IPS DF 4.7 (cell line): Measurements from ENCODE around the gene NFU1.
"Not testable (repeated sequence)": the region's sequence is repeated elsewhere in the genome, so short reads cannot be mapped to it uniquely, and the experiment has no call there.

Experiments used
- DNase-seq: peaks from one replicate; pipeline ENCODE4 v3.0.0-alpha.2; 2013; ENCODE audit warnings: low spot score; ENCODE audit errors: extremely low read depth

NFU1 gene

GRCh38 chr2:69387770-69388481 lies 49.3 kb downstream of the NFU1 start:
- no peak for DNase-seq

GRCh38 chr2:69386789-69387734 lies 50.2 kb downstream of the NFU1 start, which contains the start of gene GFPT1:
GFPT1 (minus strand) TSS chr2:69387227; CDS start chr2:69387071, 156 bp downstream.
- no peak for DNase-seq

DNA sequence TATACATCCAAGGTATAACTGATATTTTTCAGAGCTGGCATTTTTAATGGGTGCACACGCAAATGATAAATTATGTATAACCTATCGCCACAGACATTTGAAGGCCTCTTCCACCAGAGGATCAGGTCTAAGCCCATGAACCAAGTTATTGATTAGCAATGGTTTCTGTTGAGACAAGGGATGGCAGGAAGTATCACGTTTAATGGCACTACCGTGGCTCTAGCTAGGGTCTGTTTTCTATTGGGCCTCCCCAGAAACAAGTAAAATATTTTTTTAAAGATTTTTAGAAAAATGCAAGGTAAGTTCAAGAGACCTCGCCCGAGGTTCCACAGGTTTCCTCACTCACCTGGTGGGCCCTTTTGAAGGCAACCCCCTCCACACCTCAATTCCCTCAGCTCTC lies 50.9 kb downstream of the NFU1 start:
- no peak for DNase-seq

DNA sequence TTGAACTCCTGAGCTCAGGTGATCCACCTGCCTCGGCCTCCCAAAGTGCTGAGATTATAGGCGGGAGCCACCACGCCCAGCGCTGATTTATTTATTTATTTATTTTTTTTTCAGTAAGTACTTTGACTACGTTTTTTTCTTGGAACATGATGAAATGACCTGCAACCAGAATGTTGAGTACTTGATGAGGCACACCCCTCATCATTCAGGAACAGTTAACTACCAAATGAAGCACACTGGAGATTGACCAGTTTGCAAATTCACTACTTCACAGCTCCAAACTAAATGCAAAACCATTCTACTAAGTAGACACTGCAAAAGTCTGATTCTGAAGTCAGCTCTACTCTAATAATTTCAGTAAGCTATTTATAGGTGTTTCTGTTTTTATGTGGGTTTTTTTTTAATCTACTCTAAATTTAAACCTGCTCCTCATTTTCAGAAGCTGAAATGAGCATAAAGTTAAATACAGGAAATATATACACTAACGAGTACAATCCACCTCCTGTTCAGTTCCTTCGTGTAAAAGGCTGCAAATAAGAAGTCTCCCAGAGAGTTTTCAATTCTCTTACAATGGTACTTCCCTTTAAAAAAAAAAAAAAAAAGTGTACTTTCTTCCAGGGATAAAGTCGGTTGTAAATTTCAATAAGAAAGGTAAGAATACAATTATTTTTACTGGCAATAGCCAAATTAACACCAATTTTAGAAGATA lies 51.6 kb downstream of the NFU1 start:
- DNase-seq: no peak

GRCh38 chr2:69384618-69385081 lies 52.6 kb downstream of the NFU1 start:
- DNase-seq: no peak

- DNase-seq: no peak
Measured at GRCh38 chr2:69383176-69383812, 53.9 kb downstream of the NFU1 start.

GRCh38 chr2:69382547-69382946 lies 54.7 kb downstream of the NFU1 start:
- DNase-seq: no peak

DNA sequence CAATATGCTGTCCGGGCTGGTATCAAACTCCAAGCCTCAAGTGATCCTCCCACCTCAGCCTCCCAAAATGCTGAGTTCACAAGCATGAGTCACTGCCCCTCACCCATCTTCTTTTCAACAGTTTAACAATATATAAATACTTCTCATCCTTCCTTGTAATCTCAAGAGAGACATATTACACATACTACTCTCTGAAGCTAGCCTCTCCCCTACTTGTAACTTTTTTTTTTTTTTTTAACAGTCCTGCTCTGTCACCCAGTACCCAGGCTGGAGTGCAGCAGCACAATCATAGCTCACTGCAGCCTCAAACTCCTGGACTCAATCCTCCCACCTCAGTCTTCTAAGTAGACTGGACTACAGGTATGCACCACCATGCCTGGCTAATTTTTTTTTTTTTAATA lies 55.9 kb downstream of the NFU1 start:
- no peak for DNase-seq

DNA sequence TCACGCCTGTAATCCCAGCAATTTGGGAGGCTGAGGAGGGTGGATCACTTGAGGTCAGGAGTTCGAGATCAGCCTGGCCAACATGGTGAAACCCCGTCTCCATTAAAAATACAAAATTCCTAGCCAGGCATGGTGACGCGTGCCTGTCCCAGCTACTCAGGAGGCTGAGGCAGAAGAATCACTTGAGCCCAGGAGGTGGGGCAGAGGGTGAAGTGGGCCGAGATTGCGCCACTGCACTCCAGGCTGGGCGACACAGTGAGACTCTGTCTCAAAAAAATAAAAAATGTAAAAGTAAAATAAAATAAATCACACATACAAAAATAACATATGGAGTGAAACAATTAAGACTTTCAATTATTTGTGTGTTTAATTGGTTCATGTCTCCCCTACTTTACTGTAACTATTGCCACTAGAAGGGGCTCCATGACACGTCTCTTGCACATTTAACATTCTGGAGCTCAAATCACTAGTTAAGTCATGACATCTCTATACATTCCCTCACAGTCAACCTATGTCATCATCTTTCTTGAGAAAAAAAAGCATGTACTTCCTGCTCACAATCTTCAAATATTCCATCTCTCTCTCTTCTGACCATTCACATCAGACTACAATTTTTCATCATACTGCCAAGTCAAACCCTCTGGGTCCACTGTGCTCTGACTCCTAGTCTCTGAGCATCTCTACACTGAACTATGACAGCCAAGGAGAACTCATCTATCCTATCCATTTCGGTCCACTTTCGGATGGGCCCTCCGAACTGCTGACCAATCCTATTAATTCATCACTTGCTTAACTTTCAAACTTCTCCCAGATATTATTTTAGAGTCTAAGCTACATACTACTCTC lies 56.9 kb downstream of the NFU1 start:
- no peak for DNase-seq

DNA sequence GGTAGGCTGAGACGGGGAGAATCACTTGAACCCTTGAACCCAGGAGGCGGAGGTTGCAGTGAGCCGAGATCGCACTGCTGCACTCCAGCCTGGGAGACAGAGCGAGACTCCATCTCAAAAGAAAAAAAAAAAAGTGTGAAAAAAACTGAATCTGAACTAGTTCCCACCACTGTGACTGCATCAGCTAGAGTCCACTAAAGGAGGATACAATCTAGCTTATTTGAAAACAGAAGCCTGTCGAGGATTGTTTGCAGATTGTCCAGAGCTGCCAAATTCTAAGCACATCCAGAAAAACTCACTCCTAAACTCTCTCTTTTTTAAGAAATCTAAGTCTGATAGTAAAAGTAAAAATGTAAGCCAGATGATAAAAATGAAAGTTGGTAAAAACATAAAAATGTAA lies 60.8 kb downstream of the NFU1 start:
- DNase-seq: no peak

- no peak for DNase-seq
Measured at GRCh38 chr2:69375494-69376353, 61.5 kb downstream of the NFU1 start.

- no peak for DNase-seq
Measured at GRCh38 chr2:69372767-69373166, 64.5 kb downstream of the NFU1 start.

DNA sequence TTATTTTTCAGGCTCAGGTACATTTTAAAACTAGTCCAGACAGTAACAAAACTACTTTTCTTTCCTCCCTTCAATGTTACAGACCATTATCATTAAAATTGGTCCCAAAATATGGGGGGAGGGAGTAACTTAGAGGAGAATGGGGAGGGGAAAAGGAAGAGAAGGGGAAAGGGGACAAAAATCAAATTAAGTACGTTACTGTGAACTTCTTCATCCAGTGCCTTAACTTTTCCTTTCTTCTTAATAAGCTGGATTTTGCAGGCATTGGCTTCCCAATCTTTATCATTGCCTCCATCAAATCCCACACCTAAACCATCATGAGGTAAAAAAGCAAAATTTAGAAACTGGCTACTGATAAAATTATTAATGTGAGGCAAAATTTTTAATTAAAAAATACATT lies 67.4 kb downstream of the NFU1 start:
- DNase-seq: no peak

GRCh38 chr2:69368588-69368987 lies 68.6 kb downstream of the NFU1 start:
- DNase-seq: no peak

DNA sequence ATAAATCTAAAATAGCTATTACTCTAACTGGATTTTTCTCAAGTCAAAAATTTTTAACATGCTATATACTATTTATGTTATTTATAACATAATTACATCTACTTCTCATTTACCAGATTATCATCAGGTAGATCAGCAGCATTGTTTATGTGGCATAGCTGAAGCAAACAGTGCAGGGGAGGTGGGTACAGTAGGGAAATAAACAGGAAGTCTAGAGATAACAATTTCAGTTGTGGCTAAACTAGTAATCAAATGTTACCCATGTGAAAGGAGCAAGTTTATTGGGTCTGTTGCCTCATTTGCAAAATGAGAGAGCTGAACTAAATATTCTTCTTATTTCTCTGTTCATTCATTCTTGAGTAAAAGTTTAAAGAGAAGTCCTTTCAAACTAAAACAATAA lies 77.9 kb downstream of the NFU1 start:
- no peak for DNase-seq

- DNase-seq: no peak
Measured at GRCh38 chr2:69358914-69359313, 78.3 kb downstream of the NFU1 start.

- no peak for DNase-seq
Measured at GRCh38 chr2:69356471-69356870, 80.8 kb downstream of the NFU1 start.

DNA sequence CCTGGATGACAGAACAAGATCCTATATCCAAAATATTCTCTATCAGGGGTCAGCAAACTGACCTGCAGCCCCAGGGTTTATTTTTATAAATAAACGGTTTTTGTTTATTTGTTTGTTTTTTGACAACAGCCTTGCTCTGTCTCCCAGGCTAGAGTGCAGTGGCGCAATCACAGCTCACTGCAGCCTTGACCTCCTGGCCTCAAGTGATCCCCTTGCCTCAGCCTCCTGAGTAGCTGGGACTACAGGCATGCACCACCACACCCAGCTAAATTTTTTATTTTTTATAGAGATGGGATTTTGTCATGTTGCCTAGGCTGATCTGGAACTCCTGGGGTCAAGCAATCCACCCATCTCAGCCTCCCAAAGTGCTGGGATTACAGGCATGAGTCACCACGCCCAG lies 82.3 kb downstream of the NFU1 start:
- not testable (repeated sequence) for DNase-seq

DNA sequence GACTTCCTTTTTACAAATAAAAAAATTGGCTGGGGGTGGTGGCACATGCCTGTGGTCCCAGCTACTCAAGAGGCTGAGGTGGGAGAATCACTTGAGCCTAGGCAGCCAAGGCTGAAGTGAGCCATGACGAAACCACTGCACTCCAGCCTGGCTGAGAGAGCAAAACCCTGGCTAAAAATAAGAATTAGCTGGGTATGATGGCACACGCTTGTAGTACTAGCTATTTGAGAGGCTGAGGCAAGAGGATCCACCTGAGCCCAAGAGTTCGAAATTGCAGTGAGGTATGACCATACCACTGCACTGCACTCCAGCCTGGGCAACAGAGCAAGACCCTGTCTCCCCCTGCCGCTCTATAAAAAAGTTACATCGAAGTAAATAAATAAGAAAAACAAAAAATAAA lies 83.9 kb downstream of the NFU1 start:
- no peak for DNase-seq
